ENCODE data around the gene RNF151.
A peak's percentile ranks its signal among the peaks of the same experiment; 100 is the strongest.

DNA sequence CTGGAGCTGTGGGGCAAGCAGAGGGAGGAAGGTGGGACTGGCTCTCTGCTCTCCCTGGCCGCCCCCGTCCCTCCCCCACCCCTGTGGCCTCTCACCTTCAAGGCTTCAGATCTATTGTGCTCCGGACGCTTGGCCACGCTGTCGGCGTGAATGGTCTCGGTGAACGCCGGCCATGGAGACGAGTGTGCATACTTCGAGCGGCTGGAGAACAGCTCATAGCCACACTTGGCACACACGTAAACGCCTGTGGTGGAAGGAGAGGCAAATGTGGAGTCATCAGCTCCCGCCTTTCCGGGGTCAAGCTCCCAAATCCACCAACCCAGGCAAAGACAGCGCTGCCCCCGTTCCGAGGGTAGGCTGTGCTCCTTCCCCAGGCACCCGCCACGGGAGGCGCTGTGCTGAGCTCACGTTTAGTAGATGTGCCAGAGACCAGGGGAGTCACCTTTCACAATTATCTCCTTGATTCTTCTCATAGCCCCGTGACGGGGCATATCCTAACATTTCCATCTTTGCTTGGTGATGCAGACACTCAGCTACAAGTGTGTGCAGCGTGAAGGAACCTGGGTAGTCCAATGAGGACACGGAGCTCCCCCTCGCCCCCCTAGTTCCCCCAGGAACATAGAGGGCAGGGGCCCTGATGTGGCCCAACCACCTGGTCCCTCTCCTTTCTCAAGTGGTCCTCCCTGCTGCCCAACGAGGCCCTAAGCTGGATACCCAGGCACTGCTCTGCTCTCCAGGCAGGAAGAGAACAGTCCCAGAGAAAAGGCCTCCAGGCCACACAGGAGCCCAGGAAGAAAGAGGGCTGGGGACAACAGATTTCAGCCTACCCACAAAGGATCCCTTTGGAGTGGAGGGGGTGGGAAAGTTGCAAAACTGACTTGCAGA, 25.3 kb upstream of the RNF151 start:
- TF ChIP-seq, protein P1, sequence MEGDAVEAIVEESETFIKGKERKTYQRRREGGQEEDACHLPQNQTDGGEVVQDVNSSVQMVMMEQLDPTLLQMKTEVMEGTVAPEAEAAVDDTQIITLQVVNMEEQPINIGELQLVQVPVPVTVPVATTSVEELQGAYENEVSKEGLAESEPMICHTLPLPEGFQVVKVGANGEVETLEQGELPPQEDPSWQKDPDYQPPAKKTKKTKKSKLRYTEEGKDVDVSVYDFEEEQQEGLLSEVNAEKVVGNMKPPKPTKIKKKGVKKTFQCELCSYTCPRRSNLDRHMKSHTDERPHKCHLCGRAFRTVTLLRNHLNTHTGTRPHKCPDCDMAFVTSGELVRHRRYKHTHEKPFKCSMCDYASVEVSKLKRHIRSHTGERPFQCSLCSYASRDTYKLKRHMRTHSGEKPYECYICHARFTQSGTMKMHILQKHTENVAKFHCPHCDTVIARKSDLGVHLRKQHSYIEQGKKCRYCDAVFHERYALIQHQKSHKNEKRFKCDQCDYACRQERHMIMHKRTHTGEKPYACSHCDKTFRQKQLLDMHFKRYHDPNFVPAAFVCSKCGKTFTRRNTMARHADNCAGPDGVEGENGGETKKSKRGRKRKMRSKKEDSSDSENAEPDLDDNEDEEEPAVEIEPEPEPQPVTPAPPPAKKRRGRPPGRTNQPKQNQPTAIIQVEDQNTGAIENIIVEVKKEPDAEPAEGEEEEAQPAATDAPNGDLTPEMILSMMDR (IDR thresholded peaks at IDR 0.05; ENCODE audit: insufficient read depth, low read length, poor library complexity, severe bottlenecking): peak; percentile 22
- no peak for TF ChIP-seq EZH2phosphoT487 (conservative IDR thresholded peaks at IDR 0.05; ENCODE audit: low read length)

Data from SU-DHL-6 (cell line).